A673 (cell line): ENCODE measurements around the gene RAB3D. TPM values are rescaled to one million over a fixed set of nuclear protein-coding genes. Genes with fewer than 3 reads are reported as not detected.
"Not testable (repeated sequence)": the region's sequence is repeated elsewhere in the genome, so short reads cannot be mapped to it uniquely, and the experiment has no call there.

Source experiments
- BruUV-seq: library from RNA; stranded (reverse); fragments of 400-500 nt; replicated peaks from 2 replicates; lab custom pipeline; 2021; lab: Mats Ljungman, UMichigan
- CTCF ChIA-PET: fragments of 300-600 bp; sonication (Branson Sonifier 250); formaldehyde crosslinking; loops from one replicate; lab custom pipeline; 2022; ENCODE audit warnings: antibody characterized with exemption; lab: Charles Lee
- POLR2A ChIA-PET: fragments of 300-600 bp; sonication (Branson Sonifier 250); formaldehyde crosslinking; loops from one replicate; lab custom pipeline; 2022; ENCODE audit warnings: antibody characterized with exemption; ENCODE audit not compliant: low non-redundant PET; lab: Charles Lee
- DNase-seq: peaks from one replicate; pipeline ENCODE4 v3.0.0-alpha.2; 2015; ENCODE audit warnings: low spot score
- H3K27ac ChIP-seq: fragments of 200-600 bp; sonication (generic); 2 replicates; pipeline ENCODE4 v1.5.1; 2016; ENCODE audit warnings: mixed run types, low read depth, mild to moderate bottlenecking, mixed read lengths, antibody characterized with exemption, low read length; ENCODE audit not compliant: poor library complexity, severe bottlenecking
- H3K27me3 ChIP-seq: fragments of 200-600 bp; sonication (generic); replicated peaks from 2 replicates; pipeline ENCODE4 v1.6.1; 2017; ENCODE audit warnings: mixed run types, low read depth, mild to moderate bottlenecking, mixed read lengths, antibody characterized with exemption, low read length; ENCODE audit not compliant: insufficient read depth, poor library complexity
- H3K36me3 ChIP-seq: fragments of 200-600 bp; sonication (generic); 2 replicates; pipeline ENCODE4 v1.6.1; 2016; ENCODE audit warnings: mixed run types, mild to moderate bottlenecking, mixed read lengths, antibody characterized with exemption, low read length; ENCODE audit not compliant: insufficient read depth, poor library complexity, severe bottlenecking
- H3K4me1 ChIP-seq: fragments of 200-600 bp; sonication (generic); 2 replicates; pipeline ENCODE4 v1.6.1; 2017; ENCODE audit warnings: mixed run types, mild to moderate bottlenecking, mixed read lengths, antibody characterized with exemption, low read length; ENCODE audit not compliant: insufficient read depth, poor library complexity, severe bottlenecking
- H3K4me3 ChIP-seq: fragments of 200-600 bp; sonication (generic); 2 replicates; pipeline ENCODE4 v1.5.1; 2016; ENCODE audit warnings: low read depth, mixed run types, mild to moderate bottlenecking, mixed read lengths, low read length; ENCODE audit not compliant: poor library complexity, severe bottlenecking
- H3K9me3 ChIP-seq: fragments of 200-600 bp; sonication (generic); 2 replicates; pipeline ENCODE4 v1.6.1; 2016; ENCODE audit warnings: mixed run types, low read depth, mild to moderate bottlenecking, mixed read lengths, antibody characterized with exemption, low read length; ENCODE audit not compliant: poor library complexity, severe bottlenecking
- CTCF ChIP-seq: fragments of 300-800, 200-600 bp; sonication (generic); conservative IDR thresholded peaks from 2 replicates; pipeline ENCODE4 v1.5.1; 2017; ENCODE audit warnings: low read depth, mild to moderate bottlenecking, antibody characterized with exemption, low read length, moderate library complexity, mixed read lengths
- EZH2 ChIP-seq: fragments of 200-600 bp; sonication (generic); IDR thresholded peaks from 2 replicates; pipeline ENCODE4 v1.6.1; 2017; ENCODE audit warnings: borderline replicate concordance, low read depth, mild to moderate bottlenecking, mixed read lengths, antibody characterized with exemption, low read length; ENCODE audit not compliant: poor library complexity, severe bottlenecking
- intact Hi-C: fragments of 100-400 bp; cut with micrococcal nuclease; formaldehyde crosslinking; loops from one replicate; pipeline ENCODE4 v1.10.0; 2022; ENCODE audit not compliant: unreplicated experiment
- total RNA-seq: library from RNA; stranded (reverse); gene quantifications from 2 replicates; pipeline ENCODE4 v1.2.3, GENCODE V29; 2021

Gene RAB3D
- total RNA-seq, 1 experiment from 2014 or later: 25.4 TPM

DNA sequence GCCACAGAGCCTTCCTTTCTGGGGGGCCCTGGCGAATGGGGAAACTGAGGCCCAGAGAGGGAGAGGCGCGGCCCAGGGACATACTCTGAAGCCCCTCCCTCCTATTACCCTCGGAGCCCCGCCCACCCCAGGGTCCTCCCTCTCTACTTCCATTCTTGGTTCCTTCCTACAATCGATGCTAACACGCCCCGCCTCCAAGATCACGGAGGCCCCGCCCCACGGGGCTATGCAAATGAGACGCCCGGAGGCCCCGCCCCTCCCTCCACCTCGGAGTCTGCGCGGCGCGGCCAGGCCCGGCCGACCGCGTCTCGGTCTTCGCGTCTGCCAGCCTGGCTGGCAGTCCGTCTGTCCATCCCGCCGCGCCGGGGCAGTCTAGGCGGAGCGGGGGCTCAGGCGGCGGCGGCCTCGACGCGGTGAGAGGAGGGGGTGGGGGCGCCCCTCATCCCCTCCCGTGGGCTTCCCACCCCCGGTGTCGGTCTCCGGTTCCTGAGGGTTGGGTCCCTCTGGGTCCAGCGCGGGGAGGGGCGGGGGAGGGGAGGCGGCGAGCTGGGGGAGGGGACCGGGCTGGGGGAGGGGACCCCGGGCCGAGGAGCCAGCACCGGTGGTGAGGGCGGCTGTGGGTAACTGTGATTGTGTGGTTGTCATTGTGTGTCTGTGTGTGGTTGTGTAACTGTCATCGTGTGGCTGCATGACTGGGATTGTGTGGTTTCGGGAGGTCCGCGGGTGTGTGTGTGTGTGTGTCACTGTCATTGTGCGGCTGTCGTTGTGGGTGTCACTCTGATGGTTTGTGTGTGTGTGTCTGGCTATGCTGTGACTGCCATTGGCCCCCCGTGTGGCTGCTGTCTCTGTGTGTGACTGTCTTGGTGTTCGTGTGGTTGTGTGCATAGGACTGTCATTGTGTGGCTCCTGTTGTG lies 16.0 kb upstream of the RAB3D start, which contains the start of gene PLPPR2:
PLPPR2 (plus strand) TSS at position 273 of the 914 bp plus-strand sequence. CDS start 2,242 bp downstream, outside the sequence.
- H3K27ac ChIP-seq: peak within 1 kb of the TSS; percentile 47
- no peaks in the 10 kb centered on the region for H3K27me3 ChIP-seq
- ChIA-PET CTCF (no interaction called here), POLR2A (no interaction called here)
- H3K9me3 ChIP-seq: no peaks in the 10 kb centered on the region
- DNase-seq: peak; percentile 95
- peak within 1 kb of the TSS; percentile 63 for H3K4me3 ChIP-seq
- TSS peak; percentile 52 for BruUV-seq
- no peaks in the 10 kb centered on the region for H3K36me3 ChIP-seq
- H3K4me1 ChIP-seq: no peaks in the 10 kb centered on the region
- intact Hi-C loops: no loop called here
- TF ChIP-seq CTCF (no peak), EZH2 (no peak)

DNA sequence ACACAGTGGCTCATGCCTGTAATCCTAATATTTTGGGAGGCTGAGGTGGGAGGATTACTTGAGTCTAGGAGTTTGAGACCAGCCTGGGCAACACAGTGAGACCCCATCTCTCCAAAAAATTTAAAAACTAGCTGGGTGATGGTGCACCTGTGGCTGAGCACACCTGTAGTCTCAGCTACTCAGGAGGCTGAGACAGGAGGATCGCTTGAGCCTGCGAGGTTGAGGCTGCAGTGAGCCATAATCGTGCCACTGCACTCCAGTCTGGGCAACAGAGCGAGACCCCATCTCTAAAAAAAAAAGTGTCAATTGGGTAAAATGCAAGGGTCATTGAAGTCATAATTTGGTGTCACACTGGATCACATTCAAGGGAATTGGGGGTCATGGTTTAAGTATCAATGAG lies 14.6 kb upstream of the RAB3D start:
- H3K9me3 ChIP-seq, H3K27me3 ChIP-seq, H3K27ac ChIP-seq, intact Hi-C loops, DNase-seq, POLR2A ChIA-PET, H3K4me1 ChIP-seq, H3K36me3 ChIP-seq, H3K4me3 ChIP-seq, CTCF ChIA-PET, BruUV-seq: not testable (repeated sequence)

DNA sequence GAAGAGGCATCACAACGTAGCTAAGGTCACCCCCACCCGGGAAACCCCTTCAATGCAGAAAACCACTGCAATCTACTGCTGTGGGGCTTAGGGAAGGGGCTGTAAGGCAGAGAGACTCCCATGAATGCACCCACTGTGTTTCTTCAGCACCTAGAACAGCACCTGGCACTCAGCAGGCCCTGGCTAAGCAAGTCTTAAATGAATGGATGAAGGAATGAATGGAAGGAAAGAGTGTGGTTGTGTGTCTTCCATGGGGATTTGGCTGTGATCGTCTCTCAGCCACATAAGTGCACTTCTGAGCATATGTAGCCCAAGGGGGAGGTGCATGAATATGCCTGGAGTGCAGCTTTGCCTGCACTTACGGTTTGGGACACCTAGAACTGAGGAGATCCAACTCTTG lies 9.7 kb upstream of the RAB3D start:
- no peaks in the 10 kb centered on the region for H3K27me3 ChIP-seq
- no peaks in the 10 kb centered on the region for H3K36me3 ChIP-seq
- ChIA-PET CTCF (no interaction called here), POLR2A (no interaction called here)
- intact Hi-C loops: no loop called here
- peaks cover 11% of the 10 kb centered on the region for H3K4me1 ChIP-seq
- TF ChIP-seq CTCF: no peak
- TF ChIP-seq EZH2: no peak
- H3K9me3 ChIP-seq: no peaks in the 10 kb centered on the region
- no TSS peak for BruUV-seq
- H3K4me3 ChIP-seq: no peak overlapping the region
- no peak for DNase-seq
- H3K27ac ChIP-seq: no peak overlapping the region
